ENCODE data around the gene FGD6. TPM values are rescaled to one million over a fixed set of nuclear protein-coding genes. Genes with fewer than 3 reads are reported as not detected.

The FGD6 gene
- polyA plus RNA-seq, 1 donor (not counting 4 experiments of a cell fraction or from before 2014, with no cell fraction given), result 54.2 TPM

DNA sequence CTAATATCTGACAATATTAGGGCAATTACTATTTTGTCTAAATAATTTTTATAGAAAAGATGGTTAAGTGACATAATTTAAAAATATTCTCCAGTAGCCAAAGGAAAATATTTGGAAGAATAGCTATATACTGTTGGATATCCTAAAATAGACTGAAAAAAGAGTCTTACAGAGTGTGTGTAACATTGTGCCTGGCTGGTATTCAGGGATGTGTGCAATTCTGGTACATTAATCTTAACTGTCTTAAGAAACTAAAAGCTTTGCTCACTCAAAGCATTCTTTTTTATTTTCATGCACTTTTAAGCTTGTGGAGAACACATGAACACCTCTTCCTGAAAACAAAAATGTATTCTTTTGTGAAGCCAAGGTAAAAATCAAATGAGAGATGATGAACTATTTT, 133.8 kb downstream of the FGD6 start:
- no peaks in the 10 kb centered on the region for H4K20me1 ChIP-seq (ENCODE audit: control insufficient read depth, extremely low read depth, insufficient read depth, low read length)
- DNase-seq (ENCODE audit: low read depth, low spot score) (no peak), FAIRE-seq (no peak)
- no peak overlapping the region for H3K9ac ChIP-seq (ENCODE audit: control insufficient read depth, extremely low read depth, insufficient read depth, low read length)
- no peaks in the 10 kb centered on the region for H3K4me1 ChIP-seq (ENCODE audit: control insufficient read depth, extremely low read depth, insufficient read depth, low read length)
- no peak overlapping the region for H2AFZ ChIP-seq (ENCODE audit: control insufficient read depth, low read length)
- H3K4me3 ChIP-seq (ENCODE audit: control insufficient read depth in 2 of 3, extremely low read depth in 1 of 3, insufficient read depth in 2 of 3, low read depth in 1 of 3, low read length in 3 of 3), result no peak overlapping the region
- dilution Hi-C loops (cut with MboI; ENCODE audit: extremely low pct_ligation_motif_present, low sequenced_read_pairs), result no loop called here
- TF ChIP-seq CTCF (optimal IDR thresholded peaks at IDR 0.05 in 1 of 3, IDR thresholded peaks at IDR 0.05 in 1 of 3, conservative IDR thresholded peaks at IDR 0.05 in 1 of 3; ENCODE audit: extremely low read depth in 1 of 3, insufficient read depth in 2 of 3, low read length in 3 of 3) (no peak), EZH2 (IDR thresholded peaks at IDR 0.05; ENCODE audit: low read length) (no peak)
- H3K9me1 ChIP-seq (ENCODE audit: control insufficient read depth, extremely low read depth, insufficient read depth, low read length), result no peaks in the 10 kb centered on the region
- peaks cover 2% of the 10 kb centered on the region for H3K79me2 ChIP-seq (ENCODE audit: control insufficient read depth, insufficient read depth, low read length)
- no peak overlapping the region for H3K27ac ChIP-seq (ENCODE audit: control insufficient read depth, insufficient read depth, low read length)
- peaks cover 14 to 21% of the 10 kb centered on the region in 2 experiments for H3K36me3 ChIP-seq (ENCODE audit: control insufficient read depth in 2 of 2, extremely low read depth in 1 of 2, insufficient read depth in 2 of 2, low read length in 2 of 2)
- H3K27me3 ChIP-seq (ENCODE audit: control insufficient read depth, extremely low read depth, insufficient read depth, low read length), result no peaks in the 10 kb centered on the region
- H3K9me3 ChIP-seq (ENCODE audit: control insufficient read depth, low read depth, low read length), result no peaks in the 10 kb centered on the region
- no peak overlapping the region for H3K4me2 ChIP-seq (ENCODE audit: control insufficient read depth, extremely low read depth, insufficient read depth, low read depth, low read length)

- TF ChIP-seq CTCF (optimal IDR thresholded peaks at IDR 0.05 in 1 of 3, IDR thresholded peaks at IDR 0.05 in 1 of 3, conservative IDR thresholded peaks at IDR 0.05 in 1 of 3; ENCODE audit: extremely low read depth in 1 of 3, insufficient read depth in 2 of 3, low read length in 3 of 3) (no peak), EZH2 (IDR thresholded peaks at IDR 0.05; ENCODE audit: low read length) (no peak)
- Histone ChIP-seq H3K4me3 (ENCODE audit: control insufficient read depth in 2 of 3, extremely low read depth in 1 of 3, insufficient read depth in 2 of 3, low read depth in 1 of 3, low read length in 3 of 3) (no peak overlapping the region), H3K36me3 (ENCODE audit: control insufficient read depth in 2 of 2, extremely low read depth in 1 of 2, insufficient read depth in 2 of 2, low read length in 2 of 2) (peaks cover 3 to 4% of the 10 kb centered on the region in 2 experiments), H3K27ac (ENCODE audit: control insufficient read depth, insufficient read depth, low read length) (no peak overlapping the region), H3K79me2 (ENCODE audit: control insufficient read depth, insufficient read depth, low read length) (peaks cover 7% of the 10 kb centered on the region), H3K4me2 (ENCODE audit: control insufficient read depth, extremely low read depth, insufficient read depth, low read depth, low read length) (no peak overlapping the region), H4K20me1 (ENCODE audit: control insufficient read depth, extremely low read depth, insufficient read depth, low read length) (no peaks in the 10 kb centered on the region), H3K27me3 (ENCODE audit: control insufficient read depth, extremely low read depth, insufficient read depth, low read length) (no peaks in the 10 kb centered on the region), H2AFZ (ENCODE audit: control insufficient read depth, low read length) (no peak overlapping the region), H3K9me3 (ENCODE audit: control insufficient read depth, low read depth, low read length) (no peaks in the 10 kb centered on the region), H3K9me1 (ENCODE audit: control insufficient read depth, extremely low read depth, insufficient read depth, low read length) (no peaks in the 10 kb centered on the region), H3K4me1 (ENCODE audit: control insufficient read depth, extremely low read depth, insufficient read depth, low read length) (peaks cover 3% of the 10 kb centered on the region), H3K9ac (ENCODE audit: control insufficient read depth, extremely low read depth, insufficient read depth, low read length) (no peak overlapping the region)
- dilution Hi-C loops (cut with MboI; ENCODE audit: extremely low pct_ligation_motif_present, low sequenced_read_pairs), result no loop called here
- no peak for FAIRE-seq
- no peak for DNase-seq (ENCODE audit: low read depth, low spot score)
These were observed 139.9 kb downstream of the FGD6 start for GRCh38 chr12:95077341-95077740.

All from keratinocyte (primary cell).